Cardiac muscle cell (in vitro differentiated cells and primary cell): ENCODE measurements around the gene ARHGAP23. TPM values are rescaled to one million over a fixed set of nuclear protein-coding genes. Genes with fewer than 3 reads are reported as not detected.
A peak's percentile ranks its signal among the peaks of the same experiment; 100 is the strongest.

Source experiments
- DNase-seq, 2 donors: peaks; one replicate each; pipeline versions ENCODE4 v3.0.0 to v3.0.0-alpha.2; 2010 to 2017; ENCODE audit warnings: low read depth in 1 of 2, low spot score in 1 of 2
- H3K27ac ChIP-seq: fragments of 200-600 bp; sonication (generic); 2 replicates; pipeline ENCODE4 v1.5.1; 2016
- H3K27me3 ChIP-seq: fragments of 200-600 bp; sonication (generic); 2 replicates; pipeline ENCODE4 v1.6.0; 2016; ENCODE audit warnings: control low read depth
- H3K36me3 ChIP-seq: fragments of 200-600 bp; sonication (generic); 2 replicates; pipeline ENCODE4 v1.5.1; 2016; ENCODE audit warnings: control low read depth
- H3K4me1 ChIP-seq: fragments of 200-600 bp; sonication (generic); 2 replicates; pipeline ENCODE4 v1.8.1; 2017; ENCODE audit warnings: low read depth, mild to moderate bottlenecking, mixed run types
- H3K4me3 ChIP-seq: fragments of 200-600 bp; sonication (generic); 2 replicates; pipeline ENCODE4 v1.5.1; 2016; ENCODE audit warnings: mild to moderate bottlenecking
- H3K9me3 ChIP-seq: fragments of 200-600 bp; sonication (generic); 2 replicates; pipeline ENCODE4 v1.5.1; 2017; ENCODE audit warnings: low read depth, mild to moderate bottlenecking, control low read depth
- CTCF ChIP-seq: IDR thresholded peaks from 2 replicates; pipeline ENCODE4 v1.5.1; 2012; ENCODE audit warnings: low read depth, mild to moderate bottlenecking, low read length
- polyA plus RNA-seq: library from polyadenylated mRNA; unstranded; fragments of >200 nt; fragmentation: Nextera tagmentation; extraction: Ambion mirVana; gene quantifications from 2 replicates; pipeline ENCODE4 v1.2.1, GENCODE V29; 2016
- total RNA-seq: library from RNA; depleted of rRNA; stranded (reverse); fragments of >200 nt; gene quantifications from 2 replicates; pipeline ENCODE4 v1.2.3, GENCODE V29; 2016

ARHGAP23 gene
- total and polyA plus RNA-seq, 2 experiments from 2014 or later: 7.6 to 13.2 TPM

DNA sequence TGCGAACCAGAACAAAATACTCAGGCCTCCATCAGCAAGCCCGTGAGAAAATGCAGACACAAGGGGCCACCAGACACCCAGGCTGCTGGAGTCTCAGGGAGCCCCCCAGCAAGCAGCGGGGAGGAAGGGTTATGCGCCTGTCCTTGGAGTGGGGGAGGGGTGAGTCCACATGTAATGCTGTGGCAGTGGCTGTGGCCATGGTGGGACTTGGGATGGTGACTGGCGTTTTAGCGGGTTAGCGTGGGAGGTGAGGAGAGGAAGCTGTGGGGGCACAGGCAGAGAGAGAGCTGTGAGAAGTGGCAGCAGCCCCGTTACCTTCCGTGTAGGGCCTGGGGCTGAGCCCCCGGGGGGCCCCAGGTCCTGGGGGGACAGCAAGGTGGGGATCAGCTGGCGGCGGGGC, 119.2 kb downstream of the ARHGAP23 start:
- Histone ChIP-seq H3K4me1 (peaks cover 2% of the 10 kb centered on the region), H3K27ac (no peak overlapping the region), H3K36me3 (no peaks in the 10 kb centered on the region), H3K9me3 (no peaks in the 10 kb centered on the region), H3K27me3 (no peaks in the 10 kb centered on the region), H3K4me3 (no peak overlapping the region)
- no peak for DNase-seq
- TF ChIP-seq CTCF: no peak

GRCh38 chr17:38549285-38549684, 121.0 kb downstream of the ARHGAP23 start:
- DNase-seq: no peak
- no peaks in the 10 kb centered on the region for H3K36me3 ChIP-seq
- H3K4me3 ChIP-seq: no peak overlapping the region
- H3K27me3 ChIP-seq: no peaks in the 10 kb centered on the region
- H3K4me1 ChIP-seq: no peaks in the 10 kb centered on the region
- no peak for TF ChIP-seq CTCF
- no peaks in the 10 kb centered on the region for H3K9me3 ChIP-seq
- H3K27ac ChIP-seq: no peak overlapping the region

DNA sequence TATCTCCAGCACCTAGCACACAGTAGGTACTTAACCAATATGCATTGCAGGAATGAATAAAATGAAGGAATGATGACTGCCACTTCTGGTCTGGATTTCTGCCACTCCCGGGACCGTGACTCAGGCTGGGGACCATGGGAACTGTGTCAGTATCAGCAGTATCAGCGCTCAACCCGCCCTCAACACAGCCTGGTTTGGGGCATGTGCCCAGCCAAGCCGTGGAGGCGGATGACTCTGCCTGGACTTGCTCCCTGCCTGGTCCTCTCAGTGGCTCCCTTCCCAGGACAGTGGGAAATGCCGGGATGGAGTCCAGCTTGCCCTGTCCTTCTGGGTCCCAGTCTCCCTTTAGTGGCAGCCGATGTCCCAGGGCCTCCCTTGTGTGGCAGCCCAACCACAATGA, 122.4 kb downstream of the ARHGAP23 start:
- no peaks in the 10 kb centered on the region for H3K9me3 ChIP-seq
- H3K27ac ChIP-seq: no peak overlapping the region
- TF ChIP-seq CTCF: no peak
- no peaks in the 10 kb centered on the region for H3K4me1 ChIP-seq
- peak in 1 of 2 donors; percentile 77 for DNase-seq
- H3K27me3 ChIP-seq: no peaks in the 10 kb centered on the region
- H3K4me3 ChIP-seq: no peak overlapping the region
- H3K36me3 ChIP-seq: no peaks in the 10 kb centered on the region

GRCh38 chr17:38551121-38551520, 122.9 kb downstream of the ARHGAP23 start:
- Histone ChIP-seq H3K36me3 (no peaks in the 10 kb centered on the region), H3K9me3 (no peaks in the 10 kb centered on the region), H3K27me3 (no peaks in the 10 kb centered on the region), H3K27ac (no peak overlapping the region), H3K4me3 (no peak overlapping the region), H3K4me1 (no peaks in the 10 kb centered on the region)
- no peak for TF ChIP-seq CTCF
- DNase-seq: no peak

DNA sequence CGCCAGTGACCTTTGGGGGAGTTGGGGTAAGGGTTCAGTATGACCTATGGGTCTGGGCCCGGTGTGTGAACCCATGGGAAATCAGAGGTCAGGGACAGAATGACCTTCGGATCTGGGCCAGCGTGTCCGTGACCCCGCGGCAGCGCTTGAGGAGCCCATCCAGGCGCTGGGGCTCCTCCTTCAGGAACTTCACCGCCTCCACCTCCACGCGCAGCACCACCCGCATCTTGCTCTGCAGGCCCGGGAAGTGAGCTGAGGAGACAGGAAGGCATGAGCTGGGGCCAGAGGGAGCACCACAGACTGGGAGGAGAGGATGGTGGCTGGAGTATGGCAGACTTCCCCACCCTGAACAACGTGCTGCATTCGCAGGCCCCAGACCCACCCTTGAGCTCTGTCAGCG, 124.1 kb downstream of the ARHGAP23 start:
- no peaks in the 10 kb centered on the region for H3K27me3 ChIP-seq
- H3K4me3 ChIP-seq: no peak overlapping the region
- no peaks in the 10 kb centered on the region for H3K36me3 ChIP-seq
- H3K9me3 ChIP-seq: no peaks in the 10 kb centered on the region
- no peak overlapping the region for H3K27ac ChIP-seq
- TF ChIP-seq CTCF: no peak
- H3K4me1 ChIP-seq: no peaks in the 10 kb centered on the region
- no peak for DNase-seq
